ENCODE data around the gene LIAS.
"Not testable (repeated sequence)": the region's sequence is repeated elsewhere in the genome, so short reads cannot be mapped to it uniquely, and the experiment has no call there.

DNA sequence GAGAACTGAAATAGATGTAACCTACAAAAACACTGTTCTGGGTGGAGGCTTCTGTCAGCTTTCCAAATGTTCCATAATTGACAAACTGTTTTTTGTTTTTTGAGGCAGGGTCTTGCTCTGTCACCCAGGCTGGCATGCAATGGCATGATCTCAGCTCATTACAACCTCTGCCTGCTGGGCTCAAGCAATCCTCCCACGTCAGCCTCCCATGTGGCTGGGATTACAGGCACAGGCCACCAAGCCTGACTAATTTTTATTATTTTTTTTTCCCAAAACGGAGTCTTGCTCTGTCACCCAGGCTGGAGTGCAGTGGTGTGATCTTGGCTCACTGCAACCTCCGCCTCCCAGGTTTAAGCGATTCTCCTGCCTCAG, 43.8 kb downstream of the LIAS start:
- TF ChIP-seq RAD21, EGR1 (IDR thresholded peaks at IDR 0.05; ENCODE audit: low read depth): not testable (repeated sequence)
